Common myeloid progenitor, CD34-positive (primary cell): ENCODE measurements around the gene IL36B.

ENCODE experiments used
- CTCF ChIA-PET: fragments of 350-600 bp; sonication (Branson Sonifier 250); formaldehyde crosslinking; loops from one replicate; lab custom pipeline; 2021; ENCODE audit warnings: antibody characterized with exemption; lab: Charles Lee
- POLR2A ChIA-PET: fragments of 350-600 bp; sonication (Branson Sonifier 250); formaldehyde crosslinking; loops from one replicate; lab custom pipeline; 2021; ENCODE audit warnings: antibody characterized with exemption; lab: Charles Lee
- DNase-seq, 3 donors: peaks; one replicate each; pipeline versions ENCODE4 v3.0.0 to v3.0.0-alpha.2; 2013
- H3K27ac ChIP-seq, 2 experiments: 1 replicate in 1 of 2; 2 replicates in 1 of 2; pipeline ENCODE4 v1.7.0; 2013; ENCODE audit warnings: inconsistent platforms in 2 of 2, low read length in 2 of 2, mild to moderate bottlenecking in 2 of 2, low read depth in 1 of 2, moderate library complexity in 1 of 2; ENCODE audit not compliant: severe bottlenecking in 2 of 2, insufficient read depth in 1 of 2, poor library complexity in 1 of 2
- H3K27me3 ChIP-seq, 5 experiments: replicated peaks in 2 of 5; 1 replicate in 3 of 5; 2 replicates in 2 of 5; pipeline versions ENCODE4 v1.6.1 to v1.7.0; 2013; ENCODE audit warnings: low read length in 4 of 5, mild to moderate bottlenecking in 2 of 5, moderate library complexity in 2 of 5, inconsistent platforms in 1 of 5; ENCODE audit not compliant: insufficient read depth in 5 of 5, control insufficient read depth in 4 of 5
- H3K36me3 ChIP-seq, 4 experiments: 1 replicate in 2 of 4; 2 replicates in 2 of 4; pipeline versions ENCODE4 v1.6.1 to v1.7.0; 2013; ENCODE audit warnings: low read length in 3 of 4, control low read depth in 1 of 4, mild to moderate bottlenecking in 1 of 4; ENCODE audit not compliant: control insufficient read depth in 4 of 4, insufficient read depth in 4 of 4
- H3K4me1 ChIP-seq, 4 experiments: 1 replicate in 3 of 4; 2 replicates in 1 of 4; pipeline versions ENCODE4 v1.6.1 to v1.7.1; 2013; ENCODE audit warnings: low read length in 3 of 4, mild to moderate bottlenecking in 3 of 4, control low read depth in 1 of 4, inconsistent platforms in 1 of 4, moderate library complexity in 1 of 4; ENCODE audit not compliant: control insufficient read depth in 4 of 4, insufficient read depth in 4 of 4; ENCODE audit errors: control extremely low read depth in 1 of 4
- H3K4me3 ChIP-seq, 7 experiments: 1 replicate in 4 of 7; 2 replicates in 3 of 7; pipeline versions ENCODE4 v1.5.1 to v1.7.0; 2013; ENCODE audit warnings: mild to moderate bottlenecking in 7 of 7, low read length in 6 of 7, moderate library complexity in 6 of 7, inconsistent platforms in 2 of 7, low read depth in 2 of 7, control low read depth in 1 of 7; ENCODE audit not compliant: insufficient read depth in 4 of 7, control insufficient read depth in 1 of 7; ENCODE audit errors: extremely low read depth in 1 of 7
- H3K9me3 ChIP-seq, 5 experiments: 1 replicate in 4 of 5; 2 replicates in 1 of 5; pipeline versions ENCODE4 v1.6.1 to v1.7.1; 2013; ENCODE audit warnings: low read length in 4 of 5, mild to moderate bottlenecking in 2 of 5, inconsistent platforms in 1 of 5, low read depth in 1 of 5, moderate library complexity in 1 of 5; ENCODE audit not compliant: control insufficient read depth in 4 of 5, insufficient read depth in 2 of 5; ENCODE audit errors: control extremely low read depth in 1 of 5
- WGBS: methylation state at CpG from one replicate; pipeline ENCODE4 v1.1.5; 2013; ENCODE audit not compliant: insufficient coverage; 5-methylcytosine and 5-hydroxymethylcytosine counted together

The IL36B gene

DNA sequence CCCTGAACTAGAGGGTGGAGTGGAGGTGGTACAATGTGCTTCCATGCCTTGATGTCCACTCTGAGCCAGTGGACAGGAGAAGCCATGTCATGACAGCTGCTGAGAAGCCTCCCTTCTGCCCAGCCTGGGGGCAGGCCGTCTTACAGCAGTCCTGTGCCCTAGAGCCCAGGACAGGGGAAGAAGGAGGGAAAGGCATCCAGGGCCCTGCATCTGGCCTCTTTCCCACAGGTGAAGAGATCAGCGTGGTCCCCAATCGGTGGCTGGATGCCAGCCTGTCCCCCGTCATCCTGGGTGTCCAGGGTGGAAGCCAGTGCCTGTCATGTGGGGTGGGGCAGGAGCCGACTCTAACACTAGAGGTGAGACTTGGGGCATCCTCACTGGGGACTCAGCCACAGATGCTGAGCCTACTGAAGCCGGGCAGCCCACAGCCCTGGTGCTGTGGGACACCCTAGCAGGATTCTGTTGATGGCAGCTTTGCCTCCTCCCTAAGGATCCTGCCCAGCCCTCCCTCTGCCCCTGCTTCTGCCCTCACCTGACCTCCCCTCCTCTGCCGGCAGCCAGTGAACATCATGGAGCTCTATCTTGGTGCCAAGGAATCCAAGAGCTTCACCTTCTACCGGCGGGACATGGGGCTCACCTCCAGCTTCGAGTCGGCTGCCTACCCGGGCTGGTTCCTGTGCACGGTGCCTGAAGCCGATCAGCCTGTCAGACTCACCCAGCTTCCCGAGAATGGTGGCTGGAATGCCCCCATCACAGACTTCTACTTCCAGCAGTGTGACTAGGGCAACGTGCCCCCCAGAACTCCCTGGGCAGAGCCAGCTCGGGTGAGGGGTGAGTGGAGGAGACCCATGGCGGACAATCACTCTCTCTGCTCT lies 9.5 kb upstream of the IL36B start:
- WGBS, result 98% methylated on average over 17 of the region's 18 CpGs
- Histone ChIP-seq H3K27me3 (no peaks in the 10 kb centered on the region), H3K4me1 (no peaks in the 10 kb centered on the region), H3K4me3 (no peak overlapping the region), H3K36me3 (no peaks in the 10 kb centered on the region), H3K27ac (no peak overlapping the region), H3K9me3 (peaks cover 0 to 4% (median 0%) of the 10 kb centered on the region in 5 experiments)
- ChIA-PET POLR2A (no interaction called here), CTCF (no interaction called here)
- DNase-seq, result no peak

DNA sequence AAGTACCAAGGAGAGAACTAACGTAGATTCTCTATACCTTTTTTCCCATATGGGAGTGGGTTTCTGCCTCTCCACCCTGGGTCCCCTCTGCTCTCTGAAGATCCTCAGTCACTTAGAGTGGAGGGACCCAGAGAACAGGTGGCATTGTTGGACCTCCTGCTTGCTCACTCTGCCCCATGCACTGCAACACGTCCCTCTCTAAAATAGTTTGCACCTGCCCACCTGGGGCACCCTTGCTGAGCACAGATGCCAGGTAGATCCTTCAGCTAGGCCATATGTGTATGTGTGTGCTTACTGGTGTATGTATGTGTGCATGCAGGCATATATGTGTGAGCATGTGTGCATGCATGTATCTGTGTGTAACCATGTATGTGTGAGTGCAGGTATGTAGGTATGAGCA lies 8.6 kb upstream of the IL36B start:
- H3K4me1 ChIP-seq, result no peaks in the 10 kb centered on the region
- 100% methylated on average over 1 of the region's 2 CpGs for WGBS

DNA sequence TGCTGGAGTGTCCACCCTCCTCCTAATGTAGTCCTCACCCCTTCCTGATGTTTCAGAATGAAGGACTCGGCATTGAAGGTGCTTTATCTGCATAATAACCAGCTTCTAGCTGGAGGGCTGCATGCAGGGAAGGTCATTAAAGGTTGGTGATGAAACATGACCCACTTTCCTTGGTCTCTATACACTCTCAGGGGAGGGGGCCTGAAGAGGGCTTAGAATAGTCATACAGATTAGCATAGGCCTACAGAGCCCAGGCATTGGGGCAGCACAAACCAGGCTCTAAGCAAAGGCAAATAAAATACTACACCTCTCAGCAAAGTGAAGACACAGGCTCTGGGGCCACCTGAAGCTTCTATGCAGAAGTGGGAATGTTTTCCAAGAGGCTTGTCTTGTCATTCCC lies 8.1 kb upstream of the IL36B start:
- no peaks in the 10 kb centered on the region for H3K27me3 ChIP-seq
- no peak for DNase-seq
- H3K4me3 ChIP-seq, result no peak overlapping the region
- H3K4me1 ChIP-seq, result no peaks in the 10 kb centered on the region
- peaks cover 0 to 9% (median 0%) of the 10 kb centered on the region in 5 experiments for H3K9me3 ChIP-seq
- no peaks in the 10 kb centered on the region for H3K36me3 ChIP-seq
- ChIA-PET POLR2A (no interaction called here), CTCF (no interaction called here)
- WGBS, result 100% methylated on average over 1 of the region's 1 CpG
- no peak overlapping the region for H3K27ac ChIP-seq

More for the DNA sequence above, 8.6 kb upstream of the IL36B start:
- ChIA-PET CTCF (no interaction called here), POLR2A (no interaction called here)
- H3K27ac ChIP-seq, result no peak overlapping the region
- no peaks in the 10 kb centered on the region for H3K27me3 ChIP-seq
- H3K4me3 ChIP-seq, result no peak overlapping the region
- DNase-seq, result no peak
- no peaks in the 10 kb centered on the region for H3K36me3 ChIP-seq
- H3K9me3 ChIP-seq, result peaks cover 0 to 5% (median 0%) of the 10 kb centered on the region in 5 experiments

DNA sequence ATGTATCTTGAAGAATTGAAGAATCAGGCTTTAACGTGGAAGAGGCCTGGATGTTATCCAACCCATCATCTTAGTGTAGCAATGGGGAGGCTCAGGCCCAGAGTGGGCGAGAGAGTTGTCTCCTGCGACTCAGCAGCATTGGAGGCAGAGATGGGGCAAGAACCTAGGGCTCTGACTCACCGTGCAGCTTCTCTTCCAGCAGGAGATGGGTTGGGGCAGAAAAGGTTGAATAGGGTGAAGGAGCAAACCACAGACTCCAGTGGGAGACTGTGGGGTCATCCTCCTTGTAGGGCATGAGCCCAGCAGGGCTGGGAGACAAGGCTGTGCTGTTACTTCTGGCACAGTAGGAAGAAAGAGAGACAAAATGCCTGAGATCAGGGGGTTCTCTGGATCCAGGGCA lies 7.7 kb upstream of the IL36B start:
- ChIA-PET POLR2A (no interaction called here), CTCF (no interaction called here)
- Histone ChIP-seq H3K4me1 (no peaks in the 10 kb centered on the region), H3K27me3 (no peaks in the 10 kb centered on the region), H3K4me3 (no peak overlapping the region), H3K27ac (no peak overlapping the region), H3K36me3 (no peaks in the 10 kb centered on the region), H3K9me3 (peaks cover 0 to 9% (median 0%) of the 10 kb centered on the region in 5 experiments)
- 83% methylated on average over 1 of the region's 4 CpGs for WGBS
- DNase-seq, result no peak

DNA sequence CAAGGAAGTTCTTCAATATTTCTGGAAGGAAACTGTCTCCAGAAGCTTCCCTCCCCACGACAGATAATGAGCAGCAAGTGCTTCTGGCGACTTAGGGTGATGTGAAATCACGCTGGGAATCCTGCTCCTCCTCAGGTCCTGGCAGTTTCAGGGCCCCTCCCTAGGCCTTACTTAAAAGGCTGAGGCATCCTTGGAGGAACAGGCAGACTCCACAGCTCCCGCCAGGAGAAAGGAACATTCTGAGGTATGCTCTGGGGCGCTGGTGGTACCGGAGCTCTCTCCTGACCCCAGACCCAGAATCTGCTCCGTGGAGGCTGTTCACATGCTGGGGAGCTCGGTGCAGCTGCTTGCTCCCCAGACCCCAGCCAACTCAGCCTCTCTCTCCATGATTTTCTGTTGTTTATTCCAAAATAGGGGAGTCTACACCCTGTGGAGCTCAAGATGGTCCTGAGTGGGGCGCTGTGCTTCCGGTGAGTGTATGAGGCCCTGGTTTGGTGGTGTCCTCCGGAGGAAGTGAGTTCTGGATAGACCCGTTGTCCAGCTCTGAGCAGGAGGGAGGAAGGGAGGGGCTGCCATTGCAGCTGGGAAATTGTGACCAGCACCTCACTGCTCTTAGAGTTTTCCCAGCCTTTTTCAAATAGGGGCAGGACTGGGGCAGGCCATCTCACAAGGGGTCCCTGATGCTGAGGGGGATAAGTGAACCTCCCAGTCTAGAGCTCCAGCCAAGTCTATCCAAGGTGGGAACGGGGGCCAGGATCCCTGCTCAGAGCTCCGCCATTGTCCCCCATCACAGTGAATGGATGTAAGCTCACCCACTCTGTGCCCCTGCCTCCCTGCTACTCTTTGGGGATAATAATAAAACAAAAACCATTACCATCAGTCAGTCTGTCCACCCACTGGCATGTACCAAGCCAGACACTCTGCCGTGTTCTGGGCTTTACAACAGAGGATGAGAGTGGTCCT lies 6.6 kb upstream of the IL36B start, which contains the start of gene IL36RN:
Gene IL36RN, plus strand, starts transcription at position 201 of the 963 bp plus-strand sequence. Its CDS starts 241 bp downstream, at position 442.
- ChIA-PET POLR2A (interaction anchor here (0.6 kb wide), 1 partner anchor 62 kb away, joined by 4 read pairs; no protein-coding TSS in a partner anchor), CTCF (interaction anchor here (1.0 to 1.1 kb wide), 2 partner anchors 14 to 31 kb away, joined by 3 to 4 read pairs; no protein-coding TSS in a partner anchor)
- 87% methylated on average over 11 of the region's 15 CpGs for WGBS
- Histone ChIP-seq H3K36me3 (no peaks in the 10 kb centered on the region), H3K9me3 (peaks cover 0 to 14% (median 8%) of the 10 kb centered on the region in 5 experiments), H3K27me3 (no peaks in the 10 kb centered on the region), H3K4me3 (no peak within 1 kb of the TSS), H3K27ac (no peak within 1 kb of the TSS), H3K4me1 (no peaks in the 10 kb centered on the region)
- DNase-seq, result no peak

DNA sequence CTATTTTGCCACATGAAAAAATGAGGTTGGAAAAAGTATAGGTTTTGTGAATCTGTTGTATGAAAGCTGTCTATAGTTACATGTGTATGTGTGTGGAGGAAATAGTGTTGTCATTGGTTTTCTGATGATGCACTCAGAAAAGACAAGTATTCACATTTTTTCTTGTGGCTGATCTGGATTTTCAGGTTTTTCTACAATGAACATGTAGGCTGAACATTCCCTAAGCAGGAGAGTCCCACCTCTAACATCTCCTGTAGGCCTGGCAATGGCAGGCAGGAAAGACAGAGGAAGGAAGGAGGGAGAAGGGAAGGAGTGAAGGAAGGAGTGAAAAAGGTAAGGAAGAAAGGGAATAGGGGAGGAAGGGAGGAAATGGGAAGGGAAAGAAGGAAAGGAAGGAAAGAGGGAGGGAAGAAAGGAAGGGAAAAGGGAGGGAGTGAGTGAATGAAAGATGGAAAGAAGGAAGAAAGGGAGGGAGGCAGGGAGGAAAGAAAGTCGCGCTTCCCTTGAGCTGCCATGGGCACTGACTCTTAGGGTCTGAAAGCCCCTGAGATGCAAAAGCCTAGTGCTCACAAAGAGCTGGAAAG lies 5.8 kb upstream of the IL36B start:
- no peak overlapping the region for H3K27ac ChIP-seq
- no peaks in the 10 kb centered on the region for H3K4me1 ChIP-seq
- no peak overlapping the region for H3K4me3 ChIP-seq
- H3K27me3 ChIP-seq, result no peaks in the 10 kb centered on the region
- no peaks in the 10 kb centered on the region for H3K36me3 ChIP-seq
- no peak for DNase-seq
- ChIA-PET POLR2A (no interaction called here), CTCF (interaction anchor here (1.0 to 1.1 kb wide), 2 partner anchors 14 to 31 kb away, joined by 3 to 4 read pairs; no protein-coding TSS in a partner anchor)
- 50% methylated on average over 2 of the region's 2 CpGs for WGBS
- peaks cover 0 to 22% (median 8%) of the 10 kb centered on the region in 5 experiments for H3K9me3 ChIP-seq
